Neural cell (in vitro differentiated cells): ENCODE measurements around the gene KCNJ12.

Experiments
- EP300 ChIP-seq: fragments of 450-650 bp; conservative IDR thresholded peaks from 2 replicates; pipeline ENCODE4 v1.6.1; 2014; ENCODE audit warnings: antibody characterized with exemption, mild to moderate bottlenecking, moderate library complexity; ENCODE audit not compliant: poor library complexity, severe bottlenecking
- EZH2 ChIP-seq: fragments of 200-600, 300-800 bp; shearing (Covaris generic), sonication (generic); IDR thresholded peaks from 2 replicates; pipeline ENCODE4 v1.6.1; 2014; ENCODE audit warnings: antibody characterized with exemption, low read length, borderline replicate concordance, mild to moderate bottlenecking; ENCODE audit not compliant: insufficient read depth, poor library complexity, severe bottlenecking
- POLR2AphosphoS5 ChIP-seq: IDR thresholded peaks from 2 replicates; pipeline ENCODE4 v1.6.1; 2012
- TAF1 ChIP-seq: IDR thresholded peaks from 2 replicates; pipeline ENCODE4 v1.6.1; 2012; ENCODE audit warnings: low read depth
- TF ChIP-seq, protein P1 (sequence below): fragments of 450-650 bp; IDR thresholded peaks from 2 replicates; pipeline ENCODE4 v1.5.1; 2014; ENCODE audit warnings: antibody characterized with exemption, mild to moderate bottlenecking, moderate library complexity; ENCODE audit not compliant: poor library complexity, severe bottlenecking
- TF ChIP-seq, protein P2 (sequence below): IDR thresholded peaks from 2 replicates; pipeline ENCODE4 v1.6.1; 2012; ENCODE audit warnings: borderline replicate concordance

DNA sequence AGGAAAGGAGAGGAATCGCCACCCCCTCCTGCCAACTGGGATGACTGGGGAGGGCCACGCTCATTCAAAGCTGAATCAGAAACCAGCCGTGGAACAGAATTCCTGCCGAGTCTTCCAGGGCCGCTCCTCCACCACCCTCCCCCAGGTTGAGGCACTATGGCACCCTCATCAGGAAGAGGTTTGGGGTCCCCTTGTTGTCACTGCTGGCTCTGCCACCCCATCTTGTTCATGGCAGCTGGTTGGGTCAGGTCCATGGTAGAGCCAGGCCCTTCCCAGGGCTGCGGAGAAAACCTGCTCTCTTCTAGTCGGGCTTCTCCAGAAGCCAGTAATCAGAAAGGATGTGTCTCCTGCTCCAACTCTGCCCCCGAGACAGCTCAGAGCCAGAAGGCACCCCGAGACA is 41.8 kb downstream of the KCNJ12 start:
- TF ChIP-seq POLR2AphosphoS5 = no peak
- TF ChIP-seq, protein P1, sequence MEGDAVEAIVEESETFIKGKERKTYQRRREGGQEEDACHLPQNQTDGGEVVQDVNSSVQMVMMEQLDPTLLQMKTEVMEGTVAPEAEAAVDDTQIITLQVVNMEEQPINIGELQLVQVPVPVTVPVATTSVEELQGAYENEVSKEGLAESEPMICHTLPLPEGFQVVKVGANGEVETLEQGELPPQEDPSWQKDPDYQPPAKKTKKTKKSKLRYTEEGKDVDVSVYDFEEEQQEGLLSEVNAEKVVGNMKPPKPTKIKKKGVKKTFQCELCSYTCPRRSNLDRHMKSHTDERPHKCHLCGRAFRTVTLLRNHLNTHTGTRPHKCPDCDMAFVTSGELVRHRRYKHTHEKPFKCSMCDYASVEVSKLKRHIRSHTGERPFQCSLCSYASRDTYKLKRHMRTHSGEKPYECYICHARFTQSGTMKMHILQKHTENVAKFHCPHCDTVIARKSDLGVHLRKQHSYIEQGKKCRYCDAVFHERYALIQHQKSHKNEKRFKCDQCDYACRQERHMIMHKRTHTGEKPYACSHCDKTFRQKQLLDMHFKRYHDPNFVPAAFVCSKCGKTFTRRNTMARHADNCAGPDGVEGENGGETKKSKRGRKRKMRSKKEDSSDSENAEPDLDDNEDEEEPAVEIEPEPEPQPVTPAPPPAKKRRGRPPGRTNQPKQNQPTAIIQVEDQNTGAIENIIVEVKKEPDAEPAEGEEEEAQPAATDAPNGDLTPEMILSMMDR = no peak
- TF ChIP-seq, protein P2, sequence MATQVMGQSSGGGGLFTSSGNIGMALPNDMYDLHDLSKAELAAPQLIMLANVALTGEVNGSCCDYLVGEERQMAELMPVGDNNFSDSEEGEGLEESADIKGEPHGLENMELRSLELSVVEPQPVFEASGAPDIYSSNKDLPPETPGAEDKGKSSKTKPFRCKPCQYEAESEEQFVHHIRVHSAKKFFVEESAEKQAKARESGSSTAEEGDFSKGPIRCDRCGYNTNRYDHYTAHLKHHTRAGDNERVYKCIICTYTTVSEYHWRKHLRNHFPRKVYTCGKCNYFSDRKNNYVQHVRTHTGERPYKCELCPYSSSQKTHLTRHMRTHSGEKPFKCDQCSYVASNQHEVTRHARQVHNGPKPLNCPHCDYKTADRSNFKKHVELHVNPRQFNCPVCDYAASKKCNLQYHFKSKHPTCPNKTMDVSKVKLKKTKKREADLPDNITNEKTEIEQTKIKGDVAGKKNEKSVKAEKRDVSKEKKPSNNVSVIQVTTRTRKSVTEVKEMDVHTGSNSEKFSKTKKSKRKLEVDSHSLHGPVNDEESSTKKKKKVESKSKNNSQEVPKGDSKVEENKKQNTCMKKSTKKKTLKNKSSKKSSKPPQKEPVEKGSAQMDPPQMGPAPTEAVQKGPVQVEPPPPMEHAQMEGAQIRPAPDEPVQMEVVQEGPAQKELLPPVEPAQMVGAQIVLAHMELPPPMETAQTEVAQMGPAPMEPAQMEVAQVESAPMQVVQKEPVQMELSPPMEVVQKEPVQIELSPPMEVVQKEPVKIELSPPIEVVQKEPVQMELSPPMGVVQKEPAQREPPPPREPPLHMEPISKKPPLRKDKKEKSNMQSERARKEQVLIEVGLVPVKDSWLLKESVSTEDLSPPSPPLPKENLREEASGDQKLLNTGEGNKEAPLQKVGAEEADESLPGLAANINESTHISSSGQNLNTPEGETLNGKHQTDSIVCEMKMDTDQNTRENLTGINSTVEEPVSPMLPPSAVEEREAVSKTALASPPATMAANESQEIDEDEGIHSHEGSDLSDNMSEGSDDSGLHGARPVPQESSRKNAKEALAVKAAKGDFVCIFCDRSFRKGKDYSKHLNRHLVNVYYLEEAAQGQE = no peak
- no peak for TF ChIP-seq EZH2
- no peak for TF ChIP-seq EP300
- TF ChIP-seq TAF1 = no peak
